H7 (cell line): ENCODE measurements around the gene STT3A. TPM values are rescaled to one million over a fixed set of nuclear protein-coding genes. Genes with fewer than 3 reads are reported as not detected.
"Not testable (repeated sequence)": the region's sequence is repeated elsewhere in the genome, so short reads cannot be mapped to it uniquely, and the experiment has no call there.

ENCODE experiments used
- DNase-seq: peaks from one replicate; pipeline ENCODE4 v3.0.0; 2012
- H3K27me3 ChIP-seq: 2 replicates; pipeline ENCODE4 v1.6.0; 2011; ENCODE audit warnings: mild to moderate bottlenecking, low read length; ENCODE audit not compliant: control insufficient read depth, insufficient read depth
- H3K36me3 ChIP-seq: replicated peaks from 2 replicates; pipeline ENCODE4 v1.5.1; 2011; ENCODE audit warnings: low read length; ENCODE audit not compliant: control insufficient read depth, insufficient read depth
- H3K4me3 ChIP-seq: 2 replicates; pipeline ENCODE4 v1.5.1; 2011; ENCODE audit warnings: low read depth, mild to moderate bottlenecking, control low read depth, low read length, moderate library complexity; ENCODE audit not compliant: insufficient read depth
- total RNA-seq: library from RNA; depleted of rRNA; stranded (reverse); fragments of >200 nt; shearing (Covaris generic); gene quantifications from 2 replicates; pipeline ENCODE4 v1.2.3, GENCODE V29; 2014

STT3A gene
- total RNA-seq, 1 experiment from 2014 or later, result 184 TPM

DNA sequence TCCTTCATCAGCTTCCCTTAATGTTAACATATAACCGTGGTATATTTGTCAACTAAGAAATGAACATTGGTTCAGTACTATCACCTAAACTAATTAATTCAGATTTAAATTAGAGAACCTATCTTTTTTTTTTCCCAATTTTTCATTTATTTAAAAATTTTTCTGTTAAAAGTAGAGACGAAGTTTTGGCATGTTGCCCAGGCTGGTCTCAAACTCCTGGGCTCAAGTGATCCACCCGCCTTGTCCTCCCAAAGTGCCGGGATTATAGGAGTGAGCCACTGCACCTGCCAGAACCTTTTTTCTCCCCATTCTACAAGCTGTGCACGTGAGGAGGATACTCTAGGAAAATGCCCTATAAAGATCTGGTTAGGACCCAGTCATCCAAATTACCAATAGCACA lies 19.7 kb upstream of the STT3A start:
- Histone ChIP-seq H3K36me3 (peaks cover 19% of the 10 kb centered on the region), H3K4me3 (no peak overlapping the region), H3K27me3 (no peaks in the 10 kb centered on the region)
- DNase-seq, result no peak

- DNase-seq, H3K27me3 ChIP-seq, H3K4me3 ChIP-seq: not testable (repeated sequence)
- peaks cover 37% of the 10 kb centered on the region for H3K36me3 ChIP-seq
These were observed 15.5 kb upstream of the STT3A start for GRCh38 chr11:125577181-125577580.

DNA sequence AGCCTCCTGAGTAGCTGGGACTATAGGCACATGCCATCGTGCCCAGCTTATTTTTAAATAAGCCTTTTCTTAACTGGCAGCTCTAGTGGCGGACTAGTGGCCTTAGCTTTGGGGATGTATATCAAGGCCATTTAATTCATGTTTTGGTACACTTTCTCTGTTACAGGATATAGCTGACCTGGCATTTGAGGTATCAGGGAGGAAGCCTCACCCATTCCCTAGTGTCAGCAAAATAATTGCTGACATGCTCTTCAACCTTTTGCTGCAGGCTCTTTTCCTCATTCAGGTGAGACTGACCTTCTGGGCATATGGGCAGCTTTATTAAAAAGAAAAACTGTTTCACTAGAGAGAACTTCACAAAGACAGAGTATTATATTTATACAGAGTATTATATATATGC lies 13.9 kb upstream of the STT3A start:
- peaks cover 37% of the 10 kb centered on the region for H3K36me3 ChIP-seq

DNA sequence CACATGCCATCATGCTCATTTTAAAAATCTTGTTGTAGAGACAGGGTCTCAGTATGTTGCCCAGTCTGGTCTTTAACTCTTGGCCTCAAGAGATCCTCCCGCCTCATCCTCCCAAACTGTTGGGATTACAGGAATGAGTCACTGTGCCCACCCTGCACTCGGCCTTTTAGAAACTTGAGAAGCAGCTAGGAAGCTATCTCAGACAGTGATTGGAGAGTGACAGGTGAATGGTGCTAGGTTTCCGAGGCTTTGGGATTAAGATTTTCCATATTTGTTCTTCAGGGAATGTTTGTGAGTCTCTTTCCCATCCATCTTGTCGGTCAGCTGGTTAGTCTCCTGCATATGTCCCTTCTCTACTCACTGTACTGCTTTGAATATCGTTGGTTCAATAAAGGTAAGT lies 12.8 kb upstream of the STT3A start:
- no peak overlapping the region for H3K4me3 ChIP-seq
- no peaks in the 10 kb centered on the region for H3K27me3 ChIP-seq
- peaks cover 35% of the 10 kb centered on the region for H3K36me3 ChIP-seq
- no peak for DNase-seq

More for the DNA sequence above, 13.9 kb upstream of the STT3A start:
- no peaks in the 10 kb centered on the region for H3K27me3 ChIP-seq
- H3K4me3 ChIP-seq, result no peak overlapping the region
- DNase-seq, result no peak

DNA sequence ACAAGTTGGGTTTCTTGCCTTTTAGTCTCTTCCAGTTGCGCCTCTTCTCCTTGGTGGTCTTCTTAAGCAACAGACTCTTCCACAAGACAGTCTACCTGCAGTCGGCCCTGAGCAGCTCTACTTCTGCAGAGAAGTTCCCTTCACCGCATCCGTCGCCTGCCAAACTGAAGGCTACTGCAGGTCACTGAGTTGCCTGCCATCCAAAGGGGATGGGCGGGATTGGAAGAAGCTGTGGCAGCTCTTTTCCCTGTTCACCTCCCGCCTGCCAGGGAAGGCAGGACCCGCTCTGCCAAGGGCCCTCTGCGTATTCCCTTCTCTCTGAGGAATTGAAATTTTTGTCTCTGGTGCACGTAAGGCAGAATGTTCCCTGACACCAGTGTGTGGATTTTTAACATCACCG lies 9.2 kb upstream of the STT3A start:
- Histone ChIP-seq H3K36me3 (peaks cover 18% of the 10 kb centered on the region), H3K27me3 (no peaks in the 10 kb centered on the region)
- no peak for DNase-seq

DNA sequence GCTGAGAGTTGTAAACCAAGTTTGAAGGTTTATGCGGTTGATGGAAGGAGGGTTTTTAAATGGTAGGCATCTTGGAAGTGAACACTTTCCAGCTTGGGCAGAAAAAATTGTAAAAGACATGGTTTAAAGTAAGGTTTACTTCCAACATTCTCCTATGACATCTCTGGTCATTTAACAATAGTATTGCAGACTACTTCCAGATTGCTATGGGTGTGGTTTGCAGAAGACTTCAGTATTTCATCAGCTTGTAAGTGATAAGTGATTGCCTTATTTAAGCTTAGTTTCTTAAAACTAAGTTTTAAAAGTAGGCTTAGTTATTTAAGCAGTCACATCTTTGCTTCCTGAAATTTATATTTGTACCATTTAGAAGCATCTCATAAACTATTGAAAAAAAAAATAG lies 7.2 kb upstream of the STT3A start:
- Histone ChIP-seq H3K27me3 (no peaks in the 10 kb centered on the region), H3K4me3 (no peak overlapping the region), H3K36me3 (peaks cover 7% of the 10 kb centered on the region)
- DNase-seq, result no peak

More for the DNA sequence above, 9.2 kb upstream of the STT3A start:
- H3K4me3 ChIP-seq, result no peak overlapping the region

- Histone ChIP-seq H3K27me3 (no peaks in the 10 kb centered on the region), H3K4me3 (no peak overlapping the region), H3K36me3 (peaks cover 4% of the 10 kb centered on the region)
- no peak for DNase-seq
These were observed 6.0 kb upstream of the STT3A start for GRCh38 chr11:125586623-125587022.

GRCh38 chr11:125587480-125587879 lies 5.2 kb upstream of the STT3A start:
- H3K36me3 ChIP-seq, result peaks cover 3% of the 10 kb centered on the region
- no peaks in the 10 kb centered on the region for H3K27me3 ChIP-seq
- no peak for DNase-seq
- H3K4me3 ChIP-seq, result no peak overlapping the region

DNA sequence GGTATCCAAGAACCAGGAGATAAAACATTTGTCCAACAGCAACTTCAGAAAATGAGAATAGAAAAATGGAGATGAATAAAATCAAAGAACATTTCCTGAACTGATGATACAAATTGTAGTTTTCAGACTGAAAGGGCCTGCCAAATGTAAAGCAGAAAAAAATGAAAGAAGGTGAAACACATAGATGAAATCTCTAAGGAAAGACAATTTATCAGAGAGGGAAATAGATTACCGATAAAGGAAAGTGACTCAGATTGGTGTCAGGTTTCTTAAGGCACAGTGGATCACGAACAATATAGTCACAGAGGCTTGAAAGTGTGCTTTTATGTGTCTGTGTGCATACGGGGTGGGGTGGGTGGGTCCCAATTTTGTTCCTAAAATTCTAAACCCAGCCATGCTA lies 4.1 kb upstream of the STT3A start:
- Histone ChIP-seq H3K4me3 (no peak overlapping the region), H3K27me3 (no peaks in the 10 kb centered on the region), H3K36me3 (peaks cover 2% of the 10 kb centered on the region)
- DNase-seq, result no peak

- peak; percentile 64 for DNase-seq
- Histone ChIP-seq H3K4me3 (peak overlapping the region; percentile 63), H3K27me3 (no peaks in the 10 kb centered on the region), H3K36me3 (no peaks in the 10 kb centered on the region; the same call in 1 of the 2 replicates)
These were observed 875 bp upstream of the STT3A start for GRCh38 chr11:125591649-125592304.

DNA sequence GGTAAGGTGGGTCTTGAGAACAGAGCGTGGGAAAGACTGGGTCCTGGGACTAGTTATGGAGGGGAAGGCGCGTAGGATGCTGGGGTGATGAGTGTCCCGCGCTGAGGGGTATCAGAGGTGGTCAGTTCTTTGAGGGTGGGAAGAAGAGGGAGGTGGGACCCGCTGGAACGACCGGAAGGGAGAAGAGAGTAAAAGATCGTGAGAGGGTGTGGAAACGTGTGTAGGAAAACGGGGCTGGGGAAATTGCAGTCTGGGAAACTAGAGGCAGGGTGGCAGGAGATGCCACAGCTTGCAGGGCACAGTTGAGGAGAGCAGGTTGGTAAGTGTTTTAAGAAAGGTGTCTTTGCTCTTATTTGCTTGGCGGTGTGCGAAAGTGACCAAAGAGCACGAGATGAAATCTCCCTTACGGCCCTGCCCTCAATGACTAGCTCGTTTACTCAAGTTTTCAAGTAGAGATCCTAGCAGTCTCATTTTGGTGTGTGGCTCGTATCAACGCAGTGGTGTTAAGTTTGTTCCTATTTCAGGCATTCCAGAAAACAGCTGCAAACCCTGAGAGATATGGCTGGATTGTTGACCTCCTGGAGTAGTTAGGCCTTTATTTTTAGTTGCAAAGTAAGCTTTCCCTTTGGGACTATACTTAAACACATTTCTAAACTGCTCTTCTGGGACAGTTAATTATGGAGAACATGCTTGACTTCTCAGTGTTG lies 615 bp downstream of the STT3A start:
- H3K36me3 ChIP-seq, result peaks cover 4% of the 10 kb centered on the region
- H3K27me3 ChIP-seq, result no peaks in the 10 kb centered on the region
- H3K4me3 ChIP-seq, result peak overlapping the region; percentile 74
- DNase-seq, result no peak

GRCh38 chr11:125594958-125595357 lies 2.3 kb downstream of the STT3A start:
- no peak for DNase-seq
- Histone ChIP-seq H3K4me3 (no peak overlapping the region), H3K27me3 (no peaks in the 10 kb centered on the region), H3K36me3 (peaks cover 4% of the 10 kb centered on the region)

- no peak overlapping the region for H3K4me3 ChIP-seq
- peaks cover 34% of the 10 kb centered on the region for H3K36me3 ChIP-seq
- H3K27me3 ChIP-seq, result no peaks in the 10 kb centered on the region
- no peak for DNase-seq
These were observed 8.0 kb downstream of the STT3A start for GRCh38 chr11:125600663-125601062.

DNA sequence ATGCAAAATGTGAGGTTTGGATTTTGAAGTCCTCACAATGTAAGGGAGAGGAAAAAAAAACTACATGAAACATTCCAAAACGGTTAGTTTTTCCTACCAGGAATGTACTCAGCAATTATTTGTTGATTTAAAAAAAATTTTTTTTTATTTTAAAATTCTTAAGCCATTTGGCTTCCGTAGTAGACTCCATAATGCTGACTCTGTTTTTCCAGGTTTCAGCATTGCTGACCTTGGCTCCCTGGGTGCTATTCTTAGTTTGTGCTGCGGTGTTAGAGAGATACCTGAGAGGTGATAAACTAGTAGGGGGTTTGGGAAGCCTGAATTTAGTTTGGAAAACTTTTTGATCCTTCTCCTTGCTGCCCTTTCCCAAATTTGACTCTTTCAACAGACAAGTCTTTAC lies 10.6 kb downstream of the STT3A start:
- Histone ChIP-seq H3K36me3 (peaks cover 41% of the 10 kb centered on the region), H3K4me3 (no peak overlapping the region), H3K27me3 (no peaks in the 10 kb centered on the region)
- no peak for DNase-seq

GRCh38 chr11:125605417-125605816 lies 12.8 kb downstream of the STT3A start:
- peaks cover 51% of the 10 kb centered on the region for H3K36me3 ChIP-seq
- H3K27me3 ChIP-seq, result no peaks in the 10 kb centered on the region
- no peak overlapping the region for H3K4me3 ChIP-seq
- no peak for DNase-seq
